ENCODE data around the gene ZCCHC12. TPM values are rescaled to one million over a fixed set of nuclear protein-coding genes. Genes with fewer than 3 reads are reported as not detected.
"Not testable (repeated sequence)": the region's sequence is repeated elsewhere in the genome, so short reads cannot be mapped to it uniquely, and the experiment has no call there.

Gene ZCCHC12
- 0.07 TPM in 1 of 2 replicates, not detected in the other for total RNA-seq (2014; rRNA removed; shearing (Covaris generic))
- not detected in 2 replicates for polyA plus RNA-seq (2014; cell fraction: nucleus; rRNA removed)

- no peak for DNase-seq (ENCODE audit: extremely low read depth, low read depth)
These were observed at the start of gene ZCCHC12 for GRCh38 chrX:118823263-118824172. Gene ZCCHC12 (plus strand): TSS chrX:118823824. CDS start chrX:118825245, 1,421 bp downstream.

DNA sequence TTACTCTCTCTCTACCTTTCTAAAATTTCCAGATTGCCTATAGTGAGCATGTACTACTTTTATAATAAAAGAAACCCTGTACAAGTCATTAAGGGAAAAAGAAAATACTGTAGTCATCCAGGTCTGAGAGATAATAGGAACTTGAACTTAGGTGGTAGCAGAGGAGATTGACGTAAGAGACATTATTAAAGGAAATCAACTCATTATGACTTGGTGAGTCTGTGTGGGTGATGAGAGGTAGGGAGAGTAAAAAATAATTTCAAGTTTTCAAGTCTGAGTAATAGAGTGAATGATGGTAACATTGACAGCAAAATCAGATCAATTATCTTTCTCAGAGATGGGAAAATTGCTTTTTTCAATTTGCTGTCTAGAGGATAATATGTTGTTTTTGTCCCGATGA, 44.0 kb upstream of the ZCCHC12 start:
- DNase-seq (ENCODE audit: extremely low read depth, low read depth): no peak

GRCh38 chrX:118780509-118780908, 43.1 kb upstream of the ZCCHC12 start:
- DNase-seq (ENCODE audit: extremely low read depth, low read depth): no peak

- DNase-seq (ENCODE audit: extremely low read depth, low read depth): no peak
These were observed 42.7 kb upstream of the ZCCHC12 start for GRCh38 chrX:118780911-118781310.

- DNase-seq (ENCODE audit: extremely low read depth, low read depth): no peak
These were observed 27.9 kb upstream of the ZCCHC12 start for GRCh38 chrX:118795528-118796280.

DNA sequence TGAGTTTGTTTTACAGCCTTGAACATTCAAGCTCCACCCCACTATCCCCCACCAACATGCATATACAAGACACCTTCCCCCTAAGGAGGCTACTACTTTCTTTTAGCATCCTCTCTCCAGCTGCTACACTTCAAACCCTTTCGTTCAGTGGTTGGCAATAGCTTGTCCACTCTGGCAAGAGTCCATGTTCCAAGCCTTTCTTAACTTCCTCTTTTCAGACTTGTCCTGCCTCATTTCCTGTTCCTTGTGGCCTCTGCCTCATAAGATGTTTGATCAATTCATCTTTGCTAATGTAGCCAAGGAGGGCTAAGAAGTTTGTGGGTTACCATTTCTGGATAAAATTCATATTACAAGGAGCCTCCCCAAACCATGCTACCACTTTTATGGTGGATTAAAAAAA, 20.8 kb upstream of the ZCCHC12 start:
- no peak for DNase-seq (ENCODE audit: extremely low read depth, low read depth)

GRCh38 chrX:118807151-118808017, 16.2 kb upstream of the ZCCHC12 start:
- DNase-seq (ENCODE audit: extremely low read depth, low read depth): peak; percentile 55

DNA sequence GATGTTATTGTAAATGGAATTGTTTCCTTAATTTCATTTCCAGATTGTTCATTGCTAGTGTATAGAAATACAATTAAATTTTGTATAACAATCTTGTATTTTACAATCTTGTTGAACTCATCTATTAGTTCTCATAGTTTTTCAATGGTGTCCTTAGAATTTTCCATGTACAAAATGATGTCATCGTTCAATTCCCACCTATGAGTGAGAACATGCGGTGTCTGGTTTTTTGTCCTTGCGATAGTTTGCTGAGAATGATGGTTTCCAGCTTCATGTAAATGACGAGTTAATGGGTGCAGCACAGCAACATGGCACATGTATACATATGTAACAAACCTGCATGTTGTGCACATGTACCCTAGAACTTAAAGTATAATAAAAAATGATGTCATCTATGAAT, 6.4 kb upstream of the ZCCHC12 start:
- not testable (repeated sequence) for DNase-seq (ENCODE audit: extremely low read depth, low read depth)

- no peak for DNase-seq (ENCODE audit: extremely low read depth, low read depth)
These were observed 628 bp downstream of the ZCCHC12 start for GRCh38 chrX:118824173-118824730.

GRCh38 chrX:118825227-118825626, 1.6 kb downstream of the ZCCHC12 start:
- DNase-seq (ENCODE audit: extremely low read depth, low read depth): no peak

- DNase-seq (ENCODE audit: extremely low read depth, low read depth): peak; percentile 63
These were observed 15.8 kb downstream of the ZCCHC12 start for GRCh38 chrX:118839334-118839958.

- DNase-seq (ENCODE audit: extremely low read depth, low read depth): peak; percentile 56
These were observed 24.1 kb downstream of the ZCCHC12 start for GRCh38 chrX:118847676-118848075.

- DNase-seq (ENCODE audit: extremely low read depth, low read depth): no peak
These were observed 30.0 kb downstream of the ZCCHC12 start for GRCh38 chrX:118853596-118853995.

GRCh38 chrX:118855681-118856310, 32.2 kb downstream of the ZCCHC12 start:
- no peak for DNase-seq (ENCODE audit: extremely low read depth, low read depth)

- DNase-seq (ENCODE audit: extremely low read depth, low read depth): no peak
These were observed 33.4 kb downstream of the ZCCHC12 start for GRCh38 chrX:118857006-118857405.

DNA sequence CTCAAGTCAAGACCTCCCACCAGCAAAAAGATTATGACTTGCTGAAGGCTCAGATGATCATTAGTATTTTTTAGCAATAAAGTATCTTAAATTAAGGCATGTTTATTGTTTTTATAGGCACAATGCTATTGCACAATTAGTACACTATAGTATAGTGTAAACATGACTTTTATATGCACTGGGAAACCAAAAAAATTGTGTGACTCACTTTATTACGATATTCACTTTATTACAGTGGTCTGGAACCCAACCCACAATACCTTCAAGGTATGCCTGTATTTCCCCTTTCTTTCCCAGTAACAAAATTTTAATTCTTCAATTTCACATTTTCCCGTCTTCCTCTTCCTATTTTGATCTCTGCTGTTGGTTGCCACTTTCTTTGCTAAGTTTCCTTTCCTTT, 37.7 kb downstream of the ZCCHC12 start:
- DNase-seq (ENCODE audit: extremely low read depth, low read depth): no peak

- no peak for DNase-seq (ENCODE audit: extremely low read depth, low read depth)
These were observed 38.5 kb downstream of the ZCCHC12 start for GRCh38 chrX:118862091-118862490.

DNA sequence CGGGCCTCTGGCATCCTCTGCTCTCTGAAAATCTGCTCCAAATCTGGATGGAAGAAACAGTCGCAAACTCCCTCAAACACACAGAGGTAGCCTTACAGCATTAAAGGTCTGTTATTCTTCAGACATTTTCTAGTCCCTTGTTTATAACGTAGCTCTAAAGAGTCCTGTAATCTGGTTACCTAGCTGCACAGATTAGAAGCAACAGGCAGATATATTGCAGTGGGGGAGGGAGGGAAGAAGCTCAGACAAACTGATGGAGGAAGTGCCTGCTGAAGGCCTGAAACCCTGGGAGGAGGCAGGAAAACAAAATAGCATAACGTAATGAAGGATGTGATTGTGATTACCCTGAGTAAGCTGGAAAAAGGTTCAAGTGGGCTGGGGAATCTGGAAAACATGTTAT, 39.4 kb downstream of the ZCCHC12 start:
- DNase-seq (ENCODE audit: extremely low read depth, low read depth): no peak

- DNase-seq (ENCODE audit: extremely low read depth, low read depth): no peak
These were observed 40.5 kb downstream of the ZCCHC12 start for GRCh38 chrX:118864063-118864635.
